Muscle layer of duodenum (tissue), 2 donors: ENCODE data around the gene MUC12.
"Not testable (repeated sequence)": the region's sequence is repeated elsewhere in the genome, so short reads cannot be mapped to it uniquely, and the experiment has no call there.

Source experiments
- H3K27ac ChIP-seq: one replicate; pipeline ENCODE4 v1.7.0; 2013; ENCODE audit warnings: mild to moderate bottlenecking, low read length
- H3K27me3 ChIP-seq: one replicate; pipeline ENCODE4 v1.7.0; 2013; ENCODE audit warnings: low read depth, mild to moderate bottlenecking, control low read depth, low read length
- H3K36me3 ChIP-seq, 2 donors: one replicate each; pipeline ENCODE4 v1.7.0; 2013; ENCODE audit warnings: low read length in 2 of 2, control low read depth in 1 of 2, mild to moderate bottlenecking in 1 of 2; ENCODE audit not compliant: insufficient read depth in 2 of 2, control insufficient read depth in 1 of 2
- H3K4me1 ChIP-seq, 2 donors: one replicate each; pipeline ENCODE4 v1.7.0; 2013; ENCODE audit warnings: low read length in 2 of 2, mild to moderate bottlenecking in 2 of 2, control low read depth in 1 of 2, moderate library complexity in 1 of 2; ENCODE audit not compliant: insufficient read depth in 2 of 2, control insufficient read depth in 1 of 2
- H3K4me3 ChIP-seq, 2 donors: one replicate each; pipeline ENCODE4 v1.7.0; 2013; ENCODE audit warnings: low read length in 2 of 2, low read depth in 1 of 2, mild to moderate bottlenecking in 1 of 2
- H3K9me3 ChIP-seq, 2 donors: one replicate each; pipeline ENCODE4 v1.7.0; 2013; ENCODE audit warnings: low read length in 2 of 2, control low read depth in 1 of 2, mild to moderate bottlenecking in 1 of 2; ENCODE audit not compliant: control insufficient read depth in 1 of 2
- donor health status: healthy.

MUC12 gene

GRCh38 chr7:100971111-100972001, 2.0 kb downstream of the MUC12 start:
- no peak overlapping the region for H3K27ac ChIP-seq
- no peak overlapping the region for H3K4me3 ChIP-seq
- H3K27me3 ChIP-seq: peaks cover 29% of the 10 kb centered on the region
- H3K4me1 ChIP-seq: peaks cover 0 to 8% of the 10 kb centered on the region in 2 donors
- no peaks in the 10 kb centered on the region for H3K36me3 ChIP-seq
- no peaks in the 10 kb centered on the region for H3K9me3 ChIP-seq

GRCh38 chr7:100972002-100972347, 2.6 kb downstream of the MUC12 start:
- Histone ChIP-seq H3K4me1 (peaks cover 0 to 2% of the 10 kb centered on the region in 2 donors), H3K36me3 (no peaks in the 10 kb centered on the region), H3K27me3 (peaks cover 24% of the 10 kb centered on the region), H3K4me3 (no peak overlapping the region), H3K27ac (no peak overlapping the region), H3K9me3 (no peaks in the 10 kb centered on the region)

GRCh38 chr7:100974021-100974420, 4.7 kb downstream of the MUC12 start:
- Histone ChIP-seq H3K4me1 (no peaks in the 10 kb centered on the region), H3K4me3 (no peak overlapping the region), H3K36me3 (no peaks in the 10 kb centered on the region), H3K9me3 (no peaks in the 10 kb centered on the region), H3K27ac (no peak overlapping the region), H3K27me3 (peaks cover 8% of the 10 kb centered on the region)

GRCh38 chr7:100975371-100975821, 6.0 kb downstream of the MUC12 start:
- Histone ChIP-seq H3K27me3 (peaks cover 8% of the 10 kb centered on the region), H3K4me1 (no peaks in the 10 kb centered on the region), H3K4me3 (no peak overlapping the region), H3K27ac (peak overlapping the region; percentile 31), H3K9me3 (no peaks in the 10 kb centered on the region), H3K36me3 (no peaks in the 10 kb centered on the region)

- H3K36me3 ChIP-seq: no peaks in the 10 kb centered on the region
- no peak overlapping the region for H3K27ac ChIP-seq
- H3K4me3 ChIP-seq: no peak overlapping the region
- peaks cover 8% of the 10 kb centered on the region for H3K27me3 ChIP-seq
- H3K4me1 ChIP-seq: no peaks in the 10 kb centered on the region
- no peaks in the 10 kb centered on the region for H3K9me3 ChIP-seq
These were observed 8.9 kb downstream of the MUC12 start for GRCh38 chr7:100978300-100978699.

- Histone ChIP-seq H3K27me3 (no peaks in the 10 kb centered on the region), H3K4me1 (no peaks in the 10 kb centered on the region), H3K9me3 (no peaks in the 10 kb centered on the region), H3K4me3 (no peak overlapping the region), H3K27ac (no peak overlapping the region), H3K36me3 (no peaks in the 10 kb centered on the region)
These were observed 14.3 kb downstream of the MUC12 start for GRCh38 chr7:100983451-100984187.

- not testable (repeated sequence) for H3K9me3 ChIP-seq, H3K27me3 ChIP-seq, H3K36me3 ChIP-seq, H3K4me3 ChIP-seq, H3K27ac ChIP-seq, H3K4me1 ChIP-seq
These were observed 15.0 kb downstream of the MUC12 start for GRCh38 chr7:100984241-100984918.

- H3K36me3 ChIP-seq, H3K4me3 ChIP-seq, H3K9me3 ChIP-seq, H3K4me1 ChIP-seq, H3K27me3 ChIP-seq, H3K27ac ChIP-seq: not testable (repeated sequence)
These were observed 15.8 kb downstream of the MUC12 start for GRCh38 chr7:100985033-100985797.

GRCh38 chr7:100991631-100992030, 22.3 kb downstream of the MUC12 start:
- no peaks in the 10 kb centered on the region for H3K4me1 ChIP-seq
- H3K9me3 ChIP-seq: no peaks in the 10 kb centered on the region
- no peaks in the 10 kb centered on the region for H3K27me3 ChIP-seq
- no peak overlapping the region for H3K27ac ChIP-seq
- H3K36me3 ChIP-seq: no peaks in the 10 kb centered on the region
- no peak overlapping the region for H3K4me3 ChIP-seq

GRCh38 chr7:100992280-100992679, 22.9 kb downstream of the MUC12 start:
- H3K9me3 ChIP-seq, H3K27me3 ChIP-seq, H3K36me3 ChIP-seq, H3K27ac ChIP-seq, H3K4me1 ChIP-seq, H3K4me3 ChIP-seq: not testable (repeated sequence)

- not testable (repeated sequence) for H3K27ac ChIP-seq, H3K4me3 ChIP-seq, H3K4me1 ChIP-seq, H3K9me3 ChIP-seq, H3K27me3 ChIP-seq, H3K36me3 ChIP-seq
These were observed 25.3 kb downstream of the MUC12 start for GRCh38 chr7:100994671-100995070.
